Stimulated activated CD8-positive, alpha-beta memory T cell treated with anti-CD3 and anti-CD28 coated beads, Interleukin-15, amount 100 ng/mL, for 4 hours (primary cell): Measurements from ENCODE around the gene CLCN6.

Experiments
- DNase-seq, 2 donors: peaks; one replicate each; pipeline ENCODE4 v3.0.0-alpha.2; 2020; ENCODE audit warnings: low read depth in 2 of 2

CLCN6 gene

DNA sequence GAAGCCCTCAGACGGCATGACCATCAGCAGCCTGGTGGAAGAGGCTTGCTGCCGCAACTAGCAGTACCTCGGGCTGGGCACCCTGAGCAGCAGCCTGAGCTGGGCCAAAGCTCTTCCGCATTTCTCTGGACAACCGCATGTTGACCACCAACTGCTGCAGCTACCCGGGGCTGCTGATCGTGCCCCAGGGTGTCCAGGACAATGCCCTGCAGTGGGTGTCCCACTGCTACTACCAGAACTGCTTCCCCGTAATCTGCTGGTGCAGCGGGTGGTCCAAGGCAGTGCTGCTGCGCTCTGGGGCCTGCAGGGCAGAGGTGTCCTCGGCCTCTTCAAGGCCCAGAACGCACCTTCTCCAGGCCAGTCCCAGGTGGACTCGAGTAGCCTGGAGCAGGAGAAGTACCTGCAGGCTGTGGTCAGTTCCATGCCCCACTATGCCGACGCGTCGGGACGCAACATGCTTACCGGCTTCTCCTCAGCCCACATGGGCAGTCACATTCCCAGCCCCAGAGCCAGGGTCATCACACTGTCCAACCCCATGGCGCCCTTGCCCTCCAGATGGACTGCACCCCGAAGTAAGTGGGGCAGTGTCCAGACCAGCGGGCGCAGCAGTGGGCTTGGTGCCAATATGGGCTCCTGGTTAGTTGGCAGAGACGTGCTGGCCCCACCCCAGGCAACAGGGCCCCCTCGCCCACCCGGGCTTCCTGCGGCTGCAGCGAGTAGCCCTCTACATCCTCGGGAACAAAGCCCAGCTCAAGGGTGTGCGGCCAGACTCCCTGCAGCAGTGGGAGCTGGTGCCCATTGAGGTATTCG lies 72.3 kb downstream of the CLCN6 start:
- DNase-seq = no peak

DNA sequence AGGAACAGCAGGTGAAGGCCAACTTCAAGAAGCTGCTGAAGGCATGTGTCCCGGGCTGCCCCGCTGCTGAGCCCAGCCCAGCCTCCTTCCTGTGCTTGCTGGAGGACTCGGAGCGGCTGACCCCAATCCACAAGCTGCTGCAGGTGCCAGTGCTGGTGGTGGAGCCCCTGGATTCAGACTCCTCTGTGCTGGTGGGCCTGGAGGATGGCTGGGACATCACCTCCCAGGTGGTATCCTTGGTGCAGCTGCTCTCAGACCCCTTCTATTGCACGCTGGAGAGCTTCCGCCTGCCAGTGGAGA lies 72.8 kb downstream of the CLCN6 start:
- no peak for DNase-seq

DNA sequence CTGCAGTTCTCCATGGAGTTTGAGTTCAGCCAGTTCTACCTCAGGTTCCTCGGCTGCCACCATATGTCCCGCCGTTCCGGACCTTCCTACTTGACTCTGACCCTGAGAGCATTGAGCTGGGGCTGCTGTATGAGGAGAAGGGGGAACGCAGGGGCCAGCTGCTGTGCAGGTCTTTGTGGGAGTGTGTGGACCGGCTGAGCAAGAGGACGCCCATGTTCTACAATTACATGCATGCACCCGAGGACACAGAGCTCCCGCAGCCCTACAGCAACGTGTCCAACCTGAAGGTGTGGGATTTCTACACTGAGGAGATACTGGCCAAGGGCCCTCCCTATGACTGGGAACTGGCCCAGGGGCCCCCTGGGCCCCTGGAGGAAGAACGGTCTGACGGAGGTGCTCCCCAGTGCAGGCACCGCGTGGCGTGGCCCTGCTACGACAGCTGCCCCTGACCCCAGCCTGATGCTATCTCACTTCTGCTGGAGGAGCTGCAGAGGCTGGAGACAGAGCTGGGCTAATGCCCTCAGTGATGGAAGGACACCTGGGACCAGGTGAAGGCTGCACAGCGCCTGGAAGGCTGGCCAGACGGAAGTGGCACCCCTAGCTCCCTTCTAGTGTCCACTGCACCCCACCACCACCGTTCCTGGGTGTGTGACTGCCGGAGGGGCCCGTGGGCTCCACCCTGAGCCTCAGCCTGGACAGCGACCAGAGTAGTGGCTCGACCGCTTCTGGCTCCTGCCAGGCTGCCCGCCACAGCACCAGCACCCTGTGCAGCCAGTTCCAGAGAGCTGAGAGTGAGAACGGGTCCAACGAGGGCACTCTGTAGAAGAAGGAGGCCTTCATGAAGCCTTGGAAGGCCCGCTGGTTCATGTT lies 73.6 kb downstream of the CLCN6 start:
- DNase-seq = no peak

DNA sequence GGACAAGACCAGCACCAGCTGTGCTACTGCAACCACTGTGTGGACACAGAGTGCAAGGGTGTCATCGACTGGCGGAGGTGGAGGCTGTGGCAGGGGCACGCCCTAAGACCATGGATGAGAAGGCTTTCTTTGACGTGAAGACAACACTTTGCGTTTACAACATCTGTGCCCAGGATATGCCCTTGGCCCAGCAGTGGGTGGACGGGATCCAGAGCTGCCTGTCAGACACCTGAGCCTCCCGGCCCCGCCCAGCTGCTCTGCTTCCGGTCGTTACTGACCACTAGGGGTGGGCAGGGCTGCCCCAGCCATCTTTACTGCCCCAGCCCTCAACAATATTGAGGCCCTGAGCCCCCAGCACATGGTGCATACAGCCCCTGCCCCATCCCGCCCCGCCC lies 74.2 kb downstream of the CLCN6 start:
- no peak for DNase-seq

DNA sequence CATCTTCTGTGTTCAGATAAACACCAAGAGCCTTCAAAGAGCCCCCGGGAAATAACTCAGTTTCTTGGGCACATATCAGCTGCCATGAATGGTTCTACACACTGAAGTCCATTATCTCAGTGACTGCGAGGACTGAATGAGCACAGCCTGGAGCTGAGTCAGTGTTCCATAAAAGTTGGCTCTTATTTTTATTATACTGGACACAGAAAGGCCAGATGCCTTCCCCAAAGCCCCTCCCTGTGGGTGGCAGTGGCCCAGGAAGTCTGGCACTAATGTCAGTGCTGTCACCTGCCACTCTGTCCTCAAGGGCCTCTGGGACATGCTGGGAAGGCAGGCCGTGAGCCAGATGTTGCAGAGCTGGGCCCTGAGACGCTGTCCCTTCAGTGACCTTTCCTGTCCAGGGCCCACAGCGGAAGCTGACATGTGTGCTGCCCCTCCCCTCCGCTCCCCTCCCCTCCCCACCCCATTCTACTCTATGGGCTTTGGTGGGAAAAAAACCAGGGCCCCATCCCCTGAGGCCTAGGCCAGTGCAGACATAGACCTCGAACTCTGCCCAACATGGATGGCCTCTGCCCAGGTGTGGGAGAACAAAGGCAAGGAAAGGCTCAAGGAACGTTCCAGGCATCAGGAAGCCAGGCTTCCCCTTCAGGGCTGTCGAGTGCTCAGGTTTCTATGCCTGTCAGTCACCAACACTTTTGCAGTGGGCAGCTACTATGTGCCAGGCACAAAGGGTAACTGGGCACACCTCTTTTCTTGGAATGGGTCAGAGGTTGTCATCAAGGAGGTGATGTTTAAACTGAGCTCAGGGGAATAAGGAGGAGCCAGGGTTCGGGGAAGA lies 75.1 kb downstream of the CLCN6 start:
- no peak for DNase-seq

DNA sequence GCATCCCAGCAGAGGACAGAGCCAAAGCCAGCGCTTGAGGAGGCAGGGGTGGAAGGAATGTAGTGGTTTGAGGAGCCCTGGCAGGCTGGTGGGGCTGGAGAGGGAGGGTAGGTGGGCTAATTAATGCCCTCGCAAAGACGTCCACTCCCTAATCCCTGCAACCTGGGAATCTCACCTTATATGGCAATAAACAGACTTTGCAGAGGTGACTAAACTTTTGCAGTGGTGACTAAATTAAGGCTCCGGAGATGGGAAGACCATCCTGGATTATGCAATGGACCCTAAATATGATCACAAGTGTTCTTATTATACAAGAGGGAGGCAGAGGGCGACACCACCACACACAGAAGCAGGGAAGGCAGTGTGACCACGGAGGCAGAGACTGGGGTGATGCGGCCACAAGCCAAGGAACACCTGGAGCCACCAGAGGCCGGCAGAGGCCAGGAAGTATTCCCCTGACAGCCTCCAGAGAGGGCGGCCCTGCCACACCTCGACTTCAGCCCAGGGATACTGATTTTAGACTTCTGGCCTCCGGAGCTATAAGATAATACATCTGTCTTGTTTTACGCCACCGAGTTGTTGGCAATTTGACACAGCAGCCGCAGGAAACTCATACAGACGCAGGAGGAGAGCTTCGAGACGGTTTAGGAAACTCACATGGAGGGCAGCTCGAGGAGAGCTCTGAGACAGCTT lies 75.9 kb downstream of the CLCN6 start:
- DNase-seq = no peak

DNA sequence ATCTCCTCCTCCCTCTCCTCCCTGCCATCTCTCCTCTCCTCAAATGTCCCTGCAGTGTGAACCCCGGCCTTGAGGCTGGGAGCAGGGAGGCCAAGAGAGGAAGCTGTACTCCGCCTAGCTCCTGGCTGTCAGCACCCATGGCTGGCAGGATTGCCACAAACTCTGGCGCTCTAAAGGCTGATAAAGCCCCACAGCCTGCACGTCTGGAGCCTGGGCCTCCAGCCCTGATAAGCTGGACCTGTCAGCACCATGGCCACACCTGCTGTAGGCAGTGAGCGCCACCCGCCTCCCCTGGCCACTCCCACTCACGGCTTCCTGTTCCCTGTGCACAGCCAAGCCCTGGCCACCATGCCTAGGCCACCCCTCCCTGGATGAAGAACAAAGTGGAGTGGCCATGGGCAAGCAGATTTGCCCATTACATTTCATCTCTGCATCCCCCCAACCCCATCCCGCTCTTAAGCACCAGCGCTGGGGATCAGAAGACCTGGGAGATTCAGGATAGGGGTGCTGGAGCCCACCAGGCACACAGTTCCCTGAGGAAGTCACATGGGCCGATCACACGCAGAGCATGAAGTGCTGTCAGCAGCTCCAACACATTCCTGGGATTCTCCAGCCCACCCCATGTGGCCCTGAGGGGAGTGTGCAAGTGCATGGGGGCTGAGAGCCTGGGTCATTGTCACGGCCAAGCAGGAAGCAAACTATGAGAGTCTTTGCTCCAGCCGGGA lies 77.0 kb downstream of the CLCN6 start:
- no peak for DNase-seq

DNA sequence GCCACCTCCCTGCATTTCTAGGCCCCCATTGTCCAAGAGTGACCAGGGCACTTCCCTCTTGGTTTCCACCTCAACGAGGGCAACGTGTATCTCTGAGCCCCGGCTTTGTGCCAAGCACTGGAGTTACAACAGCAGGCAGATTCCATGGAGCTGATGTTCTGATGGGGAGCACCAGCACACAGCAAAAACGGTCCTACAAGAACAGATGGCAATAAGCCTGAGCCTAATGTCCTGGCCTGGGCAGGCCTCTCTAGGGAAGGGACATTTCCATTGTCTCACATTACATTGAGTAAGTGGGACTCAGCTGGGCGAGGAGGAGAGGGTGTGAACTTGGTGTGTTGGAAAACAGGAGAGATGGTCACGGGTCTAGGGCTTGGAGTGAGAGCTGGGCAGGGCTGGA lies 79.9 kb downstream of the CLCN6 start:
- no peak for DNase-seq

DNA sequence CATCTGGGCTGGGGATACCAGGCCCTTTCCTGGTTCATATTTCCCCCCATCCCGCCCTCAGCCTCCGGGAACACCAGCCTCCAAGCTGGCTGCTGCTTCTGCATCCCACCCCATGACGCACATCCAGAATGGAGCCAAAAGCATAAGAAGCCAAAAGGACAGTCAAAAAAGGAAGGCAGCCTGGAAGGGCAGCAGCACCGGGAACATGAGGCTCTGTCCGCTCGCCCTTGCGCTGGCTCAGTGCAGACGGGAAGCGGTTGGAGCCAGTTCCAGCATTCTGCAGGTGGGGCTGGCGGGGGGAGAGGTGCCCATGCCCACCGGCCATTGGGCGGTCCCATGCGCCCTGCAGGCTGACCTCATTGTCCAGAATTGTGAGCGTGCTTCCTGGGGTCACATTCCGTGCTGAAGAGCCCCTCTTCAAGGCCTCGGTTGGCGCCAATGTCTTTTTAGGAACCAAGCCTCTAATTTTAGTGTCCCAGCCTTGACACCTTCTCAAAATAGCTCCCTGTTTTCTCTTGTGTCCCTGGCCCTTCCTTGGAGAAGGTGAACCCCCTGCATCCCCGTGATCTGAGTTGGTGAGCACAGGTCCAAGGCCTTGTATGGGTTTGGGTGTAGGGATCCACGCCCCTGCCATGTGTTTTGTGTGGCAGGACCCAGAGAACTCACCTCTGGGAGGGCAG lies 81.1 kb downstream of the CLCN6 start:
- DNase-seq = no peak

DNA sequence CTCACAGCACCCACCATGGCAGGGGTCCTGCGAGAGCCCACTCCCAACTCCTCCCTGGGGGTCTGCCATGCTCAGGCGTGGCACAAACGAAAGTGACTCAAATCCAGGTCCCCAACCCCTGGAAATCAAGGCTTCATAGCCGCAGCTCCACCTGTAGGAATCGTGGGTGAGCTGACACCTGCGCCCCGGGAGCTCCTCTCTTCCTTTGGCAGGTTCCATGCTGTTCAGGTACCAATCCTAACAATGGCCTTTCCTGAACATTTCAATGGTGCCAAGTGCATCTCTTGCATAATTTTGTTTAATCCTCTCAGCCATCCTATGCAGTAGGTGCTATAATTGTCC lies 81.6 kb downstream of the CLCN6 start:
- DNase-seq = no peak

DNA sequence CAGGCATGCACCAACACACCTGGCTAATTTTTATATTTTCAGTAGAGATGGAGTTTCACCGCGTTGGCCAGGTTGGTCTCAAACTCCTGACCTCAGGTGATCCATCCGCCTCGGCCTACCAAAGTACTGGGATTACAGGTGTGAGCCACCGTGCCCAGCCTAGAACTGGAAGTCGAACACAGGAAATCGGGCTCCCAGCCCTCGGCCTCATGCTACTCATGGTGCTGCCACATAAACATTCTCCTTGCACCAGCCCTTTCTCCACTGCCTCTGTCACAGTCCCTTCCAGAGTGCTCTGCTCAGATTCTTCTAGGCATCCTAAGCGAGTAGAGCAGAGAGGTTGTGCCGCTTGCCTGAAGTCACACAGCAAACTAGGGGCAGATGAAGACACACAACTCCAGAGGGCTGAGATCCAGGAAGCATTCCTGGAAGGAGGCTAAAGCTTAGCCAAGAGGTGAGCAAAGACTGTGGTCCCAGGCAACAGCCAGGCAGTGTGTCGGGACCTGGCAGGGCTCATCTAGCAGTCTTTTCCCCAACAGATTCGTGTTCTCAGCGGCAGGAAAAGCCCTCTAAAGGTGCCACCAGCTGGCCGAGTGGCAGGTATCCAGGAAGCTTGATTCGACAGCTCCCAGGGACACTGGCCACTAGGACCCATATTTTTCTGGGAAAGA lies 82.3 kb downstream of the CLCN6 start:
- no peak for DNase-seq

DNA sequence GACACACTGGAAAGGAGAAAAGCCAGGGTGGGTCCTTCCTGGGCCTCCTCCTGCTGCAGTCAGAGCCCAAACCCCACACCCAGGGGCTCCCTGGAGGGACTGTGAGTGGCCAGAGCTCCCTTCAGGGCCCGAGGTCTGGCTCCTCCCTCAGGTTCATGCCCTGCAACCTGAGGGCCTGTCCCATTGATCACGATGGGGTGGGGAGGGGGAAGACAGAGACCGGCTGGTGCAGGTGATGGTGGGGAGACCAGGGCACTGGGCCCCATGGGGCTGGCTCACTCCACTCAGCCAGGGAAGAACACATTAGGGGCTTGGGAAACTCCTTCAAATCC lies 82.9 kb downstream of the CLCN6 start:
- DNase-seq = no peak

DNA sequence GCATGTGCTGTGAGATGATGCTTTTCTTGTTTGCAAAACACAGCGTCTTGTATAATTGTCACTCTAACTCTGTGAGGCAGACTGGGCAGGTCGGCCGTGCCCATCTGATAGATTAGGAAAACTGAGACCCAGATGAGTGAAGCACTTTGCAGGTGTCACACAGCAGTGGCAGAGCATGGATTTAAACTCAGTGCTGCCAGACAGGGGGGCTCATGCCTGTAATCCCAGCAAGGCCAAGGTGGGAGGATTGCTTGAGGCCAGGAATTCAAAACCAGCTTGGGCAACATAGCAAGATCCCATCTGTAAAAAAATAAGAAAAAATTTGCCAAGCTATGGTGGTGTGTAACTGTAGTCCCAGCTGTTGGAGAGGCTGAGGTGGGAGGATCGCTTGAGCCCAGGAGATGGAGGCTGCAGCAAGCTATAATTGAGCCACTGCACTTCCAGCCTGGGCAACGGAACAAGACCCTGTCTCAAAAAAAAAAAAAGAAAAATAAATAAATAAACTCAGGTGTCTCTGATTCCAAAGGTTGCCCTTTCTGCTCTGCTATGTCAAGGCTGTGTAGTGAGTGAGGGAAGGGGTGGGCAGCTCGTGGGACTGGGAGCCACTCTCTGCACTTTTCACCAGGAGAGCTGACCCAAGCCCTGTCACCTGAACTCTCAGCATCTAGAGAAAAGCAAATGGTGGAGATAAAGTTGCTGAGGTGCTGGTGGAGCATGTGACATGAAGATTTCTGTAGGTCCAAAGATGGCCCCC lies 85.6 kb downstream of the CLCN6 start:
- DNase-seq = no peak
